DND-41 (cell line): Measurements from ENCODE around the gene TULP4.
"Not testable (repeated sequence)": the region's sequence is repeated elsewhere in the genome, so short reads cannot be mapped to it uniquely, and the experiment has no call there.

Experiments used
- ATAC-seq: fragments of 200-7000 bp; cut with Tn5 transposase; 3 replicates; pipeline ENCODE4 v1.9.1; 2021; ENCODE audit warnings: low read depth; ENCODE audit not compliant: insufficient read depth
- DNase-seq: peaks from one replicate; pipeline ENCODE4 v3.0.0-alpha.2; 2020
- H2AFZ ChIP-seq: 2 replicates; pipeline ENCODE4 v1.6.0; 2012; ENCODE audit warnings: low read depth, low read length
- H3K27ac ChIP-seq: 2 replicates; pipeline ENCODE4 v1.5.1; 2012; ENCODE audit warnings: low read length, inconsistent platforms
- H3K27me3 ChIP-seq: fragments of 200-600 bp; sonication (generic); 2 replicates; pipeline ENCODE4 v1.6.0; 2012; ENCODE audit warnings: low read length, mild to moderate bottlenecking, inconsistent platforms; ENCODE audit not compliant: insufficient read depth, poor library complexity
- H3K36me3 ChIP-seq: 2 replicates; pipeline ENCODE4 v1.5.1; 2012; ENCODE audit warnings: low read length, inconsistent platforms; ENCODE audit not compliant: insufficient read depth
- H3K4me1 ChIP-seq: 2 replicates; pipeline ENCODE4 v1.5.1; 2012; ENCODE audit warnings: mild to moderate bottlenecking, low read length; ENCODE audit not compliant: insufficient read depth
- H3K4me2 ChIP-seq: 2 replicates; pipeline ENCODE4 v1.6.0; 2012; ENCODE audit warnings: mild to moderate bottlenecking, moderate library complexity, low read length, inconsistent platforms; ENCODE audit not compliant: insufficient read depth
- H3K4me3 ChIP-seq, 2 experiments: fragments of 200-600 bp in 1 of 2; shearing (Covaris generic) in 1 of 2; 2 replicates each; pipeline ENCODE4 v1.5.1; 2012 to 2016; ENCODE audit warnings: inconsistent platforms in 2 of 2, low read length in 2 of 2, mild to moderate bottlenecking in 2 of 2, low read depth in 1 of 2, moderate library complexity in 1 of 2
- H3K79me2 ChIP-seq: 2 replicates; pipeline ENCODE4 v1.6.0; 2012; ENCODE audit warnings: low read length, inconsistent platforms; ENCODE audit not compliant: insufficient read depth
- H3K9ac ChIP-seq: 2 replicates; pipeline ENCODE4 v1.6.0; 2012; ENCODE audit warnings: low read depth, mild to moderate bottlenecking, inconsistent platforms, low read length, moderate library complexity
- H3K9me3 ChIP-seq: 2 replicates; pipeline ENCODE4 v1.5.1; 2012; ENCODE audit warnings: low read length, moderate library complexity, mild to moderate bottlenecking, inconsistent platforms; ENCODE audit not compliant: insufficient read depth, severe bottlenecking
- H4K20me1 ChIP-seq: 2 replicates; pipeline ENCODE4 v1.6.0; 2012; ENCODE audit warnings: low read length; ENCODE audit not compliant: insufficient read depth
- EZH2 ChIP-seq: IDR thresholded peaks from 3 replicates; pipeline ENCODE4 v1.6.1; 2012; ENCODE audit warnings: borderline replicate concordance, low read depth, mild to moderate bottlenecking, moderate library complexity, low read length, inconsistent platforms; ENCODE audit not compliant: severe bottlenecking
- TF ChIP-seq, protein P1 (sequence below): IDR thresholded peaks from 2 replicates; pipeline ENCODE4 v1.5.1; 2012; ENCODE audit warnings: borderline replicate concordance, low read length, moderate library complexity, mild to moderate bottlenecking; ENCODE audit not compliant: poor library complexity, severe bottlenecking; ENCODE audit errors: extremely low read depth

Gene TULP4

DNA sequence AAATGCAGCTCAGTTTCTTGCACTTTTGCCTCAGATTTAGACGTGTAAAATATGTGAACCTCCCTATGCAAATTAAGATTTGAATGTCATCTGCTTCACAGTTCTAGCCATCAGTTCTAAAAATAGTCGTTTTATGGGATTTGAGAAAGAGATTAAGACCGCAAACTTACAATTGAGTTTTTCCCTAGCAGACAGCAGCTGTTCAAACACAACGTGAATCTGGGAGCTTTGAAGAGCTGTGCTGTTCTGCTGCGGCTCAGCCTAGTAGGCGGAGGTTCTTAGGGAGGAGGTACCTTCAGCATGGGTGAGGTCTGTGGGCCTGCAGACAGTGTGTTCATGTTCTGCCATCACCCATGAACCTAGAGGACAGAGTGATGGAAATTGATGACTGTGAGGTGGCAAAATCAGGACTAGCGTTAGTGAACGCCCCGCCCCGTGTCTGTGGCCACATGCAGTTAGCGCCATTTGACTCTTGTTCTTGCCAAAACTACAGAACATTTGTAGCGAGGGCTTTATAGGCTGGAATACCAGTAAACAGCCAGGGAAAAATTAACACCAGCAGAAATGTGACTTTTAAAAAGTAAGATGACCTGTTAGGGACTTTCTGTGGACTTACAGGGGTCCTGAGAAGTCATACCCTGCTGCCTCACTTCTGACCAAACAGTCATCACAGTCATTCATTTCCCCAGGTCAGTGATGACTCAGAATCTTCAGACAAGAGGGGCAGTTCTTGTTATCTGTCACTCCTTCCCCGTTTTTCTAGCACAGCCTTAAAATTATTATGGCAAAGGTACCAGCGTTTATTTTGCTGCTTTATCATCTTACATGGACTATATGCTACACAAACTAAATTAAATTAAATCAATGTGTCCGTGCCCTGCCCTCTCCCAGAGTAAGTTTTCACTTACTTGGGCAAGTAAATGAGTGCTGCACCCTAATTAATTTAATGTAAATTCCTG, 163.4 kb downstream of the TULP4 start:
- no peak overlapping the region for H3K27ac ChIP-seq
- TF ChIP-seq, protein P1, sequence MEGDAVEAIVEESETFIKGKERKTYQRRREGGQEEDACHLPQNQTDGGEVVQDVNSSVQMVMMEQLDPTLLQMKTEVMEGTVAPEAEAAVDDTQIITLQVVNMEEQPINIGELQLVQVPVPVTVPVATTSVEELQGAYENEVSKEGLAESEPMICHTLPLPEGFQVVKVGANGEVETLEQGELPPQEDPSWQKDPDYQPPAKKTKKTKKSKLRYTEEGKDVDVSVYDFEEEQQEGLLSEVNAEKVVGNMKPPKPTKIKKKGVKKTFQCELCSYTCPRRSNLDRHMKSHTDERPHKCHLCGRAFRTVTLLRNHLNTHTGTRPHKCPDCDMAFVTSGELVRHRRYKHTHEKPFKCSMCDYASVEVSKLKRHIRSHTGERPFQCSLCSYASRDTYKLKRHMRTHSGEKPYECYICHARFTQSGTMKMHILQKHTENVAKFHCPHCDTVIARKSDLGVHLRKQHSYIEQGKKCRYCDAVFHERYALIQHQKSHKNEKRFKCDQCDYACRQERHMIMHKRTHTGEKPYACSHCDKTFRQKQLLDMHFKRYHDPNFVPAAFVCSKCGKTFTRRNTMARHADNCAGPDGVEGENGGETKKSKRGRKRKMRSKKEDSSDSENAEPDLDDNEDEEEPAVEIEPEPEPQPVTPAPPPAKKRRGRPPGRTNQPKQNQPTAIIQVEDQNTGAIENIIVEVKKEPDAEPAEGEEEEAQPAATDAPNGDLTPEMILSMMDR: no peak
- no peak for TF ChIP-seq EZH2

DNA sequence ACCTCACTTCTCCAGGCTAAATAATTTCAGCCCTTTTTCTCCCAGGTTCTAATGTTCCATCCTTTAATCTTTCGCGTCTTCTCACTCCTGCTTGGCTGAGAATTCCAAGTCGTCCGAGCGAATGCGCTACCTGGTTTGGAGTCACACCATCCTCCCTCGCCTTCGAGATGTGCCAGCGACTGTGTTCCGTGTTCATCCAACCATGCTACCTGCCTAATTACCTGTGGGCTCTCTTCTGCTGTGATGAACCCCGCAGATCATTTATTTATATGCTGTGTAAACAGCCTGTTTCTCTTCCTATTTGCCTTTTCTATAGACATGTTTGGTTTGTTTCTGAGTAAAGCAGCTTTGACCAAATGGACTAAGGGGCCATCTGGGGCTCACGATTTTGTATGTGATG, 164.1 kb downstream of the TULP4 start:
- Histone ChIP-seq H3K4me1 (no peaks in the 10 kb centered on the region), H3K4me2 (no peak overlapping the region), H2AFZ (no peak overlapping the region), H3K4me3 (no peak overlapping the region), H3K27me3 (no peaks in the 10 kb centered on the region), H3K9me3 (no peaks in the 10 kb centered on the region), H3K79me2 (no peaks in the 10 kb centered on the region), H3K27ac (no peak overlapping the region), H3K36me3 (peaks cover 34% of the 10 kb centered on the region), H3K9ac (no peak overlapping the region), H4K20me1 (no peaks in the 10 kb centered on the region)
- DNase-seq (no peak), ATAC-seq (no peak)
- TF ChIP-seq, protein P1: no peak
- TF ChIP-seq EZH2: no peak

More for the DNA sequence above, 163.4 kb downstream of the TULP4 start:
- DNase-seq (no peak), ATAC-seq (no peak)
- H2AFZ ChIP-seq: no peak overlapping the region
- no peaks in the 10 kb centered on the region for H3K9me3 ChIP-seq
- H4K20me1 ChIP-seq: no peaks in the 10 kb centered on the region
- H3K79me2 ChIP-seq: no peaks in the 10 kb centered on the region
- H3K36me3 ChIP-seq: peaks cover 30% of the 10 kb centered on the region
- no peak overlapping the region for H3K9ac ChIP-seq
- H3K4me3 ChIP-seq: no peak overlapping the region
- no peak overlapping the region for H3K4me2 ChIP-seq
- H3K4me1 ChIP-seq: no peaks in the 10 kb centered on the region
- H3K27me3 ChIP-seq: no peaks in the 10 kb centered on the region

DNA sequence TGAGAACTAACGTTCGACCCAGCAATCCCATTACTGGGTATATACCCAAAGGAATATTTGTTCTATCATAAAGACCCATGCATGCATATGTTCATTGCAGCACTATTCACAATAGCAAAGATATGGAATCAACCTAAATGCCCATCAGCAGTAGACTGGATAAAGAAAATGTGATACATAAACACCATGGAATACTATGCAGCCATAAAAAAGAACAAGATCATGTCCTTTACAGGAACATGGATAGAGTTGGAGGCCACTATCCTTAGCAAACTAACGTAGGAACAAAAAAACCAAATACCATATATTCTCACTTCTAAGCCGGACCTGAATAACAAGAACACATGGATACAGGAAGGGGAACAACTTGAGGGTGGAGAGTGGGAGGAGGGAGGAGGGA, 165.5 kb downstream of the TULP4 start:
- DNase-seq, H3K27ac ChIP-seq, H3K79me2 ChIP-seq, H4K20me1 ChIP-seq, H2AFZ ChIP-seq, H3K4me2 ChIP-seq, H3K27me3 ChIP-seq, H3K4me3 ChIP-seq, ATAC-seq, H3K9me3 ChIP-seq, H3K4me1 ChIP-seq, H3K9ac ChIP-seq: not testable (repeated sequence)
- peaks cover 47% of the 10 kb centered on the region for H3K36me3 ChIP-seq

DNA sequence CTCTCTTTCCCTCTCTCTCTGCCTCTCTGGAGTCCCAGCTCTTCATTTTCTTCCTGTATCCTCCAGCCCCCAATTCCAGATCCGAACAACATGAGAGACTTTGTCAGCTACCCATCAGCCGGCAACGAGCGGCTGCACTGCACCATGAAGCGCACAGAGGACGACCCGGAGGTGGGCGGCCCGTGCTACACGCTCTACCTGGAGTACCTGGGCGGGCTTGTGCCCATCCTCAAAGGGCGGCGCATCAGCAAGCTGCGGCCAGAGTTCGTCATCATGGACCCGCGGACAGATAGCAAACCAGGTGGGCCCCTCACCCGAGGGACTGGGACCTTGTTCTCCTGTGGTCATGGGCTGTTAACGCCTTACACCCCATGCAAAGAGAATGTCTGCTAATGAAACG, 168.7 kb downstream of the TULP4 start:
- H3K9ac ChIP-seq: no peak overlapping the region
- no peaks in the 10 kb centered on the region for H4K20me1 ChIP-seq
- DNase-seq (no peak), ATAC-seq (no peak)
- no peak overlapping the region for H3K4me3 ChIP-seq
- no peak for TF ChIP-seq EZH2
- TF ChIP-seq, protein P1: no peak
- H3K27me3 ChIP-seq: no peaks in the 10 kb centered on the region
- H3K9me3 ChIP-seq: no peaks in the 10 kb centered on the region
- no peak overlapping the region for H3K27ac ChIP-seq
- H3K4me1 ChIP-seq: no peaks in the 10 kb centered on the region
- no peak overlapping the region for H2AFZ ChIP-seq
- H3K4me2 ChIP-seq: no peak overlapping the region
- H3K36me3 ChIP-seq: peaks cover 60% of the 10 kb centered on the region
- no peaks in the 10 kb centered on the region for H3K79me2 ChIP-seq
